Large intestine (tissue), 3 donors: Measurements from ENCODE around the gene ALOX15B. TPM values are rescaled to one million over a fixed set of nuclear protein-coding genes. Genes with fewer than 3 reads are reported as not detected.
"Not testable (repeated sequence)": the region's sequence is repeated elsewhere in the genome, so short reads cannot be mapped to it uniquely, and the experiment has no call there.

Source experiments
- DNase-seq, 2 donors: peaks; one replicate each; pipeline versions ENCODE4 v3.0.0 to v3.0.0-alpha.2; 2013
- H3K27ac ChIP-seq: one replicate; pipeline ENCODE4 v1.5.1; 2013; ENCODE audit warnings: low read length
- H3K27me3 ChIP-seq: 2 replicates; pipeline ENCODE4 v1.6.1; 2013; ENCODE audit warnings: low read length; ENCODE audit not compliant: control insufficient read depth, insufficient read depth
- H3K36me3 ChIP-seq: 2 replicates; pipeline ENCODE4 v1.6.1; 2013; ENCODE audit warnings: low read length; ENCODE audit not compliant: control insufficient read depth, insufficient read depth
- H3K4me1 ChIP-seq: one replicate; pipeline ENCODE4 v1.6.1; 2013; ENCODE audit warnings: low read length; ENCODE audit not compliant: control insufficient read depth, insufficient read depth
- H3K4me3 ChIP-seq: one replicate; pipeline ENCODE4 v1.5.1; 2013; ENCODE audit warnings: low read length
- H3K9me3 ChIP-seq: one replicate; pipeline ENCODE4 v1.6.1; 2013; ENCODE audit warnings: mild to moderate bottlenecking, low read depth, low read length, moderate library complexity; ENCODE audit not compliant: control insufficient read depth
- WGBS: methylation state at CpG from one replicate; pipeline ENCODE4 v1.1.5; 2013; ENCODE audit warnings: low lambda C conversion rate; ENCODE audit not compliant: insufficient coverage; 5-methylcytosine and 5-hydroxymethylcytosine counted together
- polyA plus RNA-seq: library from polyadenylated mRNA; unstranded; fragments of 120-200 nt; gene quantifications from one replicate; pipeline ENCODE4 v1.2.1, GENCODE V29; 2013

Gene ALOX15B
- polyA plus RNA-seq, 1 donor: 0.46 TPM

DNA sequence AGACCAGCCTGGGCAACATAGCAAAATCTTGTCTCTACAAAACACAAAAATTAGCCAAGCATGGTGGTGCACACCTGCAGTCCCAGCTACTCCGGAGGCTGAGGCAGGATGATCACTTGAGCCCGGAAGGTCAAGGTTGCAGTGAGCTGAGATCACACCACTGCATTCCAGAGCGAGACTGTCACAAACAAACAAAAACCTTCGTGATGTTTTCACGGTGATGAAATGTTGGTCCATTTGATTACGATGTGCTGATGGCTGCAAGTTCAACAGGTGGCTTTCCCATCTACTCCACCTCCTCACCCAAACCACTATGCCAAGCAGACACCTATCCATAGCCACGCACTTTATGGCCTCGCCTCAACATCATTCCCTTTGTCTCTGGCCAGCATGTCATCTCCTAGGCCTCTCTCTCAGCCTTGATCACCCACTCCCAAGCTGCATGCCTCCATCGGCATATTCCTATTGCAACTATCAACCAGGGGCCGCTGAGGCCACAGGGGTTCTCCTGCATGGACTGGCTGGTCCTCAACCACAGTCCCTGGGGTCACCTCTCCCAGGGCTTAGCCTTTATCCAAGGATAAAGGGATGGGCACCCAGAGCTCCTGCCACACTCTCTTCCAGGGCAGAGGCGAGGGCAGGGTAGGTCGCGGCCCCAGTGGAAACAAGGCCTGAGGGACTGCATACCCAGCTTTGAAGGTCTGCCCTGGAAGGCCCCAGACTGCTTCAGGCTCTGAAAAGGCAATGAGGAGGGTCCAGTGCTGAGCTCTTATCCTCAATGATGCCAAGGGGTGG is 17.1 kb upstream of the ALOX15B start:
- WGBS: no CpG with 5 or more reads among the region's 13 CpGs
- H3K36me3 ChIP-seq: no peaks in the 10 kb centered on the region
- no peak overlapping the region for H3K4me3 ChIP-seq
- peaks cover 13% of the 10 kb centered on the region for H3K4me1 ChIP-seq
- H3K9me3 ChIP-seq: no peaks in the 10 kb centered on the region
- no peak overlapping the region for H3K27ac ChIP-seq
- no peak for DNase-seq
- no peaks in the 10 kb centered on the region for H3K27me3 ChIP-seq

DNA sequence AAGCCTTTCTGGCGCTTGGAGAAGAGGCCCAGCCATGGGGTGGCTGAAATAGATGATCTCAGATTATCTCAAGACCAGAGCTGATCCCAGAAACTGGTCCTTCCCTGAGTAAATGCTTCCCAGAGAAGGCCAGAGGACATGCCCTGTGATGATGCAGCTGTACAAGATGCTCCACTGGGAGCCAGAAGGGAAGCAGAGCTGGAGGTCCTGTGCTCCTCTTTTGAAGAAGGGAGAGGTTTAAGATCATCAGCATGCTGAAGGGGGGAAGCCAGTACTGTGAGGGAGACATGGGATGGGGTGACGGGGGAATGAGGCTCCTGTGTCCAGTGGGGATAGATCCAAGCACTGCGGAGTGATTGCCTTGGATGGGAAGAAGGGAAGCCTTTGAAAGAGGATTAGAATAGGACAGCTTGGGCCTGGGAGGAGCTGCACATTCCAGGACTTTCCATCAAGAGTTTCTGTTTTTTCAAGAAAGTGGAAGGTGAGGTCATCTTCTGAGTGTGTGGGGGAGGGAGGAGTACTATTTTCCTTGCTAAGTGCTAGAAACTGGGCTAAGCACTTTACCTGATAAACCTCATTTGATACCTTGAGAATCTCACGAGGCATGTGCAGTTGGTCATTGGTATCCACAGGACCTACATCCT is 16.4 kb upstream of the ALOX15B start:
- H3K27me3 ChIP-seq: peaks cover 4% of the 10 kb centered on the region
- DNase-seq: no peak
- no peaks in the 10 kb centered on the region for H3K36me3 ChIP-seq
- H3K27ac ChIP-seq: no peak overlapping the region
- WGBS: no CpG with 5 or more reads among the region's 4 CpGs
- no peak overlapping the region for H3K4me3 ChIP-seq
- peaks cover 6% of the 10 kb centered on the region for H3K4me1 ChIP-seq
- H3K9me3 ChIP-seq: no peaks in the 10 kb centered on the region

DNA sequence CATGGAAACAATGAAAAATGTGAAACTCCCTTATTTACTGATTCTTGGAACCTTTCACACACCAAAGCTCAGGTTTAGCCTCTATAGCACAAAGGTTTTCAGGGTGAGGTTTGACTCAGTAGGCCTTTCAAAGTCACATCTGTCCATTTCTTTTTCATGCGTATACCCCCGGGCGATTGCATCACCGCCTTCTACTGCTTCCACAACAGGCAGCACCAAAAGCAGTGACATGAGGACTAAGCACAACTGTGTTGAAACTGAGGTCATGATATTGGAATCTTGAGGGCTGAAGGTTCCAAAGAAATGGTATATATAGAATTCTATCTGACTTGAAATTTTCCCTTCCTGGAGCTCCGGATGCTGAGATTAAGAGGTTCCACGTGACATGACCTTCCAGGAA is 14.7 kb upstream of the ALOX15B start:
- no CpG with 5 or more reads among the region's 6 CpGs for WGBS
- not testable (repeated sequence) for H3K9me3 ChIP-seq, H3K4me3 ChIP-seq, H3K36me3 ChIP-seq, H3K4me1 ChIP-seq, DNase-seq, H3K27ac ChIP-seq
- H3K27me3 ChIP-seq: peaks cover 20% of the 10 kb centered on the region

DNA sequence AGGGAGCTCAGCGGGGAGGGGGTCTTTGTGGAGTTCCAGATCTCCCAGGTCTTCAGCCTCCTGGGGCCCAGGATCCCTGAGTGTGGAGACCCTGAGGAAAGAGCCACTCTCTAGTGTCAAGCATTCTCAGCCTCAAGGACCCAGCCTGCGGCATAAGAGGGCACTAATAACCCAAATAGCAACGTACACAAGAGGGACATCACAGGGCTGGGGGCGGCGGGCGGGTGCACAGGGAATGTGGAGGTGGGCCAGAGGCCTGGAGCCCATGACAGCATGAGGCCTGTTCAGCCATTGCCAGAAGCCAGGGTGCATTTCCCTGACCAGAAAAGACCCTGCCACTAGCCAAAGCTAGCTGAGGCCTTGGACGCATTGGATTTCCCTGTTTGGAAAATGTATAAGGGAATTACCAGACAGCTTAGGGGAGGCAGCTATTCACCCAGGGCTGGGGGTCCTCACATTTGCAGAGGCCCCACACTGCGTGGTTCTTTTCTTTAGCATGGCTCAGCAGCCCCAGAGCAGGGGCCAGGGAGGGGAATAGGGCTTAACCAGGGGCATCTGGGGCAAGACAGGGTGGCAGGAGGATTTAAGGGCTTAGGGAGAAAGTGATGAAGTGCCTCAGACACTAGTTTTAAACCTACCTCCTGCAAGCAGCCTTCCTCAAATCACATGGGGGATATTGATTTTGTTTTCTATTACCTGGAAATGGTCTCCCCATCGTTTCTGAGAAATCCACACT is 13.5 kb upstream of the ALOX15B start:
- Histone ChIP-seq H3K9me3 (no peaks in the 10 kb centered on the region), H3K4me1 (no peaks in the 10 kb centered on the region), H3K27ac (no peak overlapping the region), H3K4me3 (no peak overlapping the region), H3K36me3 (no peaks in the 10 kb centered on the region), H3K27me3 (peaks cover 24% of the 10 kb centered on the region)
- WGBS: no CpG with 5 or more reads among the region's 9 CpGs
- no peak for DNase-seq

DNA sequence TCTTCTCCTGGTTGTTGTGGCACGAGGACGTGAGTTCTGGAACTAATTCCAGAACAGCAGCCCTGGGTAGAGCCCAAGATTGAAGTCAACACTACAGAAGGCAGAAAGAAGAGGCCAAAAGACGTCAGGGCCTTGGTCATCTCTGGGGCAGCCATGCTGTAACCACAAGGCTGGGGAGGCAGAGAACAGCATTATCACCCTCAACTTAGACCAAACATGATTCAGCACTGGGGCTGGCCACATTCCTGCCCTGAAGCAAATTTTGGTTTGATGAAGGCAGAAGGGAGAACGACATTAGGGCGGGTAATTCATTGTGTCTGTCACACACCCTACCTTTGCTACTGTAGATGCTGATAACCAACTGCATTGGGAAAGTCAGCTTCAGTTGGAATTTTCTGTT is 9.7 kb upstream of the ALOX15B start:
- Histone ChIP-seq H3K9me3 (no peaks in the 10 kb centered on the region), H3K4me1 (no peaks in the 10 kb centered on the region), H3K27me3 (peaks cover 32% of the 10 kb centered on the region), H3K36me3 (no peaks in the 10 kb centered on the region), H3K27ac (no peak overlapping the region), H3K4me3 (no peak overlapping the region)
- no CpG with 5 or more reads among the region's 5 CpGs for WGBS
- no peak for DNase-seq

DNA sequence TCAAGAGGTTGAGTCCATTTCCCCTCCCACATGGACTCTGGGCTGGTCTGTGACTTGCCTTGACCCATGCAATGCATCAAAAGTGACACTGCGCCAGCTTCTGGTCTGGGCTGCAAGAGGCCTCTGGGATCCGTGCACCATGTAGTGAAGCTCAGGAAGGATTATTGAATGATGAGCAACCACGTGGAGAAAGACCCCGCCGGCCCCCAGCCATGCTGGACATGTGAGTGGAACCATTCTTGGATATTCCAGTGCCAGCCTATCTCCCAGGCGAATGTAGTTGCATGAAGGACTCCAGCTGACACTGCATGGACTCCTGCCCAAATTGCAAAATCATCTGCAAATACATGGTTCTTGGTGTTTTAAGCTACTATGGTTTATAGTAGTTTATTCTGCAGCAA is 7.6 kb upstream of the ALOX15B start:
- Histone ChIP-seq H3K9me3 (no peaks in the 10 kb centered on the region), H3K36me3 (no peaks in the 10 kb centered on the region), H3K27ac (no peak overlapping the region), H3K27me3 (peaks cover 39% of the 10 kb centered on the region), H3K4me1 (no peaks in the 10 kb centered on the region), H3K4me3 (no peak overlapping the region)
- no peak for DNase-seq
- WGBS: no CpG with 5 or more reads among the region's 6 CpGs

DNA sequence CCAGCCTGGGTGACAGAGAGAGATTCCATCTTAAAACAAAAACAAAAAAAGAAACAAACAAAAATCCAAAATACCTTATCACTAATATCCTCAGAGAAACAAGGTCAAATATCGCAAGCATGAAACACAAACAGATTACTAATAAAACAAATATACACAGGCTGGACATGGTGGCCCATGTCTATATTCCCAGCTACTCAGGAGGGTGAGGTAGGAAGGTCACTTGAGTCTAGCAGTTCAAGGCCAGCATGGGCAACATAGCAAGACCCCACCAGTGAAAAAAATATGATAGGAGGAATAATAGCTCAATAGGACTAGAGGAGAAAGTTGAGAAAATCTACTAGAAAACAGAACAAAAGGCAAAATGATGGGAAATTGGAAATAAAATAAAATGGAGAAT is 6.9 kb upstream of the ALOX15B start:
- Histone ChIP-seq H3K27ac (no peak overlapping the region), H3K9me3 (no peaks in the 10 kb centered on the region), H3K4me3 (no peak overlapping the region), H3K27me3 (peaks cover 39% of the 10 kb centered on the region), H3K4me1 (no peaks in the 10 kb centered on the region), H3K36me3 (no peaks in the 10 kb centered on the region)
- WGBS: no CpG with 5 or more reads among the region's 1 CpG
- no peak for DNase-seq

DNA sequence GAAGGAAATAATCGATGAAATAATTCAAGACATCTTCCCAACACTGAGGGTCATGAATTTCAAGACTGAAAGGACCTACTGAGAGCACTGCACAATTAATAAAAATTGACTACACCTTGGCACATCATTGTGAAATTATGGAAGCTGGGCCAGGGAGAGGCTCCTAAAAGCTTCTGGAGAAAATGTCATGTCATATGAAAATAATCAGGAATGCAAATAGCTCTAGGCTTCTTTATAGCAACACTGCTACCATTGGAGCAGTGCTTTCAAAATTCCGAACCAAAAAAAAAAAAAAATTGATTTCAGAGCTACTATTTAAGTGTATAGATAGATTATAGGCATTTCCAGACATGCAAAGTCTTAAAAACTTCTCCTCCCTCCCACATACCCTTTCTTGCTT is 6.4 kb upstream of the ALOX15B start:
- peaks cover 36% of the 10 kb centered on the region for H3K27me3 ChIP-seq
- no peak overlapping the region for H3K4me3 ChIP-seq
- H3K27ac ChIP-seq: no peak overlapping the region
- H3K36me3 ChIP-seq: no peaks in the 10 kb centered on the region
- H3K9me3 ChIP-seq: no peaks in the 10 kb centered on the region
- DNase-seq: no peak
- H3K4me1 ChIP-seq: no peaks in the 10 kb centered on the region
- 88% methylated on average over 1 of the region's 2 CpGs for WGBS

DNA sequence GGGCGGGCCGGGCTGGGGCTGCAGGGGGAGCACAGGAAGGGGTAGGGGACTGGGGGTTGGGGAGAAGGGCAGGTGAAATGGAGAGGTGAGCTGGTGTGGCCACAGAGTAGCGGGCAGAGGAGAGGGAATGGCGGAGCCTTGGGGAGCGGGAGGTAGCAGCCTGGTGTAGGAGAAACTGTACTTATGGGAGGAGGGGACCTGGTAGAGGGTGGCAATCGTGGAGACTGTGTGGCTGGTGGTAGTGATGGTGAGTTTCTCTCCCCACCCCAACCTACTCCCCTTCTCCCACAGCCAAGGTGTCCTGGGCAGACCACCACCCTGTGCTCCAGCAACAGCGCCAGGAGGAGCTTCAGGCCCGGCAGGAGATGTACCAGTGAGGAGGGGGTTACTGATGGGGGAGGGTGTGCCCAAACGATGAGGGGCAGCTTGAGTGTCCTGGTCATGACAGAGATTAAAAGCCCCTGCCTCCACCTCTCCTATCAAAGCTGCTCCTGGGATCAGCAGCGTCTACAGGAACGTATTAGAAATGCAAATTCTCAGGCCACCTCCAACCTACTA is 831 bp downstream of the ALOX15B start:
- Histone ChIP-seq H3K27ac (no peak overlapping the region), H3K36me3 (no peaks in the 10 kb centered on the region), H3K4me3 (no peak overlapping the region), H3K27me3 (peaks cover 16% of the 10 kb centered on the region), H3K4me1 (peaks cover 6% of the 10 kb centered on the region), H3K9me3 (peaks cover 5% of the 10 kb centered on the region)
- no CpG with 5 or more reads among the region's 11 CpGs for WGBS
- no peak for DNase-seq

DNA sequence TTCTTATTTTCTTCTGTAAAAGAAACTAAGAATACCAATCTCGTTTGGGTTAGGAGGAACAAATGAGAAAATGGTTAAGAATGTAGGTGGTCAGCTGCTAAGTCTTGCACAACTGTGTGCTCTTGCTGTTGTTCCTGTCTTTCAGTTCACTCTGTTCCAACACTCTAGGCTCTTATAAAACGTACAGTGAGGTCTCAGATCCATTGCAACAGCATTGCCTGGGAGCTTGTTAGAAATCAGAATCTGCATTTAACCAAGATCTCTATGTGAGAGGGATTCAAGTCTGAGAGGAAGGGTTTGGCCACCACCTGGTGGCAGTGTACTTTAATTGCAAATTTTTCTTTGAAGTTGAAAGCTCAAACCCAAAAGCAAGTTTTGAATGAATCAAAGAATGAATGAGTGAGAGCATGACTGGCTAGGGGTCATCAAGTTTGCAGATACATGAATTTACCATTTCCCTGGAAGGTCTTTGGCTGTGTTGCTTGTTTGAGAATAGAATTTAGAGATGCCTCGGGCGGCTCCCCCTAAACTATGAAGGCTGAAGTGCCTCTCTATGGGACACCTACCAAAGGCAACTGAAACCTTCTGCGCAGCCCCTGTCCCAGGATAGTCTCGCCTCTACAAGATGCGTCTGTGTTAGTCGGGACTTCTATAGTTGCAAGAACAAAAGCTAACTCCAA is 2.5 kb downstream of the ALOX15B start:
- DNase-seq: peak; percentile 48 to 61
- Histone ChIP-seq H3K27ac (no peak overlapping the region), H3K36me3 (no peaks in the 10 kb centered on the region), H3K4me1 (peaks cover 6% of the 10 kb centered on the region), H3K9me3 (peaks cover 5% of the 10 kb centered on the region), H3K4me3 (no peak overlapping the region), H3K27me3 (peaks cover 12% of the 10 kb centered on the region)
- 50% methylated on average over 1 of the region's 8 CpGs for WGBS
